ENCODE measurements around the gene VRK1. TPM values are rescaled to one million over a fixed set of nuclear protein-coding genes. Genes with fewer than 3 reads are reported as not detected.

VRK1 gene
- total and polyA plus RNA-seq, 2 of the 4 experiments (the other 2 are of a cell fraction) = 14.2 to 19.9 TPM

- CTCF ChIA-PET = no interaction called here
- dilution Hi-C loops (cut with HindIII; ENCODE audit: low sequenced_read_pairs, unreplicated experiment) (no loop called here), intact Hi-C loops (cut with micrococcal nuclease) (no loop called here), in situ Hi-C loops (cut with MboI; ENCODE audit: low sequenced_read_pairs) (no loop called here)
- Histone ChIP-seq H3K4me1 (ENCODE audit: control insufficient read depth, insufficient read depth, low read length) (no peaks in the 10 kb centered on the region), H3K4me2 (ENCODE audit: low read depth, low read length) (no peak overlapping the region), H4K5ac (ENCODE audit: low read depth, low read length) (no peak overlapping the region), H3K27me3 (ENCODE audit: control insufficient read depth, insufficient read depth, low read length) (no peaks in the 10 kb centered on the region), H2BK20ac (ENCODE audit: low read depth, low read length) (no peak overlapping the region), H2BK15ac (ENCODE audit: low read depth, low read length) (no peak overlapping the region), H3K14ac (replicated peaks; ENCODE audit: low read depth, low read length) (no peak overlapping the region), H2AFZ (replicated peaks; ENCODE audit: low read length, poor library complexity) (no peak overlapping the region), H4K8ac (ENCODE audit: low read depth in 2 of 2, low read length in 2 of 2) (no peak overlapping the region), H4K20me1 (ENCODE audit: insufficient read depth, low read length) (no peaks in the 10 kb centered on the region), H4K91ac (ENCODE audit: insufficient read depth, low read depth, low read length) (no peak overlapping the region), H2AK5ac (ENCODE audit: low read depth, low read length) (no peak overlapping the region), H2BK5ac (ENCODE audit: low read depth, low read length, poor library complexity, severe bottlenecking) (no peak overlapping the region), H3K4me3 (ENCODE audit: insufficient read depth, low read depth, low read length) (no peak overlapping the region), H3K79me1 (ENCODE audit: low read depth in 1 of 2, low read length in 2 of 2) (no peaks in the 10 kb centered on the region), H3K9me1 (ENCODE audit: insufficient read depth, low read length) (no peaks in the 10 kb centered on the region; the same call in 1 of the 2 replicates), H3K18ac (ENCODE audit: low read depth, low read length) (no peak overlapping the region), H3K27ac (ENCODE audit: insufficient read depth, low read length) (no peak overlapping the region), H3K36me3 (ENCODE audit: control insufficient read depth, insufficient read depth, low read length) (no peaks in the 10 kb centered on the region), H2AK9ac (replicated peaks; ENCODE audit: low read depth, low read length, poor library complexity) (no peak overlapping the region), H3K9ac (ENCODE audit: low read depth, low read length) (no peak overlapping the region), H3K9me3 (ENCODE audit: control insufficient read depth, insufficient read depth, low read length) (no peaks in the 10 kb centered on the region), H2BK120ac (ENCODE audit: low read depth, low read length) (no peak overlapping the region), H3K23ac (ENCODE audit: low read depth, low read length) (no peak overlapping the region), H3K4ac (ENCODE audit: low read depth, low read length) (no peak overlapping the region), H3K56ac (ENCODE audit: extremely low read depth, insufficient read depth, low read length) (no peak overlapping the region)
- no peak for ATAC-seq (ENCODE audit: low read depth)
- no CpG with 5 or more reads among the region's 5 CpGs for WGBS, 2 experiments (ENCODE audit: extremely low coverage in 2 of 2, insufficient read length in 1 of 2)
- DNase-seq = no peak
- POLR2A ChIA-PET (ENCODE audit: unreplicated experiment) = no interaction called here
- TF ChIP-seq RFX5 (IDR thresholded peaks at IDR 0.05; ENCODE audit: low read depth, low read length) = no peak
- TF ChIP-seq SMC3 (IDR thresholded peaks at IDR 0.05; ENCODE audit: low read depth, low read length) = no peak
- TF ChIP-seq ELK1 (IDR thresholded peaks at IDR 0.05; ENCODE audit: borderline replicate concordance, low read depth, low read length) = no peak
- TF ChIP-seq CHD1 (IDR thresholded peaks at IDR 0.05; ENCODE audit: low read depth, low read length) = no peak
- TF ChIP-seq MAFK (IDR thresholded peaks at IDR 0.05; ENCODE audit: low read depth, low read length) = no peak
- TF ChIP-seq BHLHE40 (IDR thresholded peaks at IDR 0.05; ENCODE audit: low read depth, low read length) = no peak
- TF ChIP-seq MAZ (IDR thresholded peaks at IDR 0.05; ENCODE audit: borderline replicate concordance, low read depth, low read length) = no peak
- no peak for TF ChIP-seq MXI1 (IDR thresholded peaks at IDR 0.05; ENCODE audit: borderline replicate concordance, low read depth, low read length)
- no peak for TF ChIP-seq FOS (IDR thresholded peaks at IDR 0.05; ENCODE audit: low read depth, low read length)
- no peak for TF ChIP-seq POLR2A (IDR thresholded peaks at IDR 0.05; ENCODE audit: low read depth, low read length)
- TF ChIP-seq USF2 (IDR thresholded peaks at IDR 0.05; ENCODE audit: low read depth, low read length) = no peak
- no peak for TF ChIP-seq RAD21 (IDR thresholded peaks at IDR 0.05; ENCODE audit: low read length)
- no peak for TF ChIP-seq RCOR1 (IDR thresholded peaks at IDR 0.05; ENCODE audit: insufficient replicate concordance, low read length)
- TF ChIP-seq CTCF (conservative IDR thresholded peaks at IDR 0.05; ENCODE audit: low read depth, low read length) = no peak
- TF ChIP-seq CEBPB (IDR thresholded peaks at IDR 0.05; ENCODE audit: low read depth, low read length) = no peak
- no peak for TF ChIP-seq NFE2L2 (IDR thresholded peaks at IDR 0.05; ENCODE audit: low read depth, low read length)
- no TSS peak for BruUV-seq (replicated peaks)
Observed at GRCh38 chr14:96772929-96773328, 24.3 kb upstream of the VRK1 start.
